ENCODE data around the gene BGLAP. TPM values are rescaled to one million over a fixed set of nuclear protein-coding genes. Genes with fewer than 3 reads are reported as not detected.

BGLAP gene
- total and polyA plus RNA-seq, 2 of the 13 experiments (the other 11 are each of a cell fraction or from before 2014, with no cell fraction given), result 0.62 to 1.6 TPM

GRCh38 chr1:156195853-156196252, 46.1 kb upstream of the BGLAP start:
- CTCF ChIA-PET (ENCODE audit: low intra/inter-chr PET ratio, low total read pairs), result no interaction called here
- FAIRE-seq, result no peak

More at GRCh38 chr1:156195853-156196252, 46.1 kb upstream of the BGLAP start:
- DNase-seq (ENCODE audit: low spot score), result no peak
- no peak overlapping the region for H3K27ac ChIP-seq (ENCODE audit: extremely low read length, insufficient read depth, low read length)
- no peak overlapping the region for H3K4me2 ChIP-seq (ENCODE audit: low read depth, low read length)
- peaks cover 72% of the 10 kb centered on the region for H3K4me1 ChIP-seq (ENCODE audit: insufficient read depth, low read length)
- H3K9ac ChIP-seq (ENCODE audit: insufficient read depth, low read depth, low read length), result no peak overlapping the region
- no peaks in the 10 kb centered on the region for H4K20me1 ChIP-seq (ENCODE audit: insufficient read depth, low read length)
- intact Hi-C loops (cut with micrococcal nuclease; ENCODE audit: unreplicated experiment) (no loop called here), in situ Hi-C loops (cut with HindIII; ENCODE audit: extremely low pct_ligation_motif_present, low pct_unique_long_range_greater_than_20kb) (no loop called here)
- TF ChIP-seq ATF1 (CRISPR knock-in tag; IDR thresholded peaks at IDR 0.05), result no peak
- peak; percentile 87 for TF ChIP-seq PRDM15 (CRISPR knock-in tag; IDR thresholded peaks at IDR 0.05)
- peaks cover 11 to 18% of the 10 kb centered on the region in 2 experiments for H3K36me3 ChIP-seq (replicated peaks in 1 of 2; ENCODE audit: control insufficient read depth in 1 of 2, insufficient read depth in 2 of 2, low read length in 2 of 2)
- no peak overlapping the region for H3K4me3 ChIP-seq (replicated peaks in 1 of 3; ENCODE audit: insufficient read depth in 1 of 3, low read depth in 2 of 3, low read length in 3 of 3)
- no peak for ATAC-seq
- H3K27me3 ChIP-seq (ENCODE audit: control insufficient read depth in 1 of 2, insufficient read depth in 2 of 2, low read length in 2 of 2), result no peaks in the 10 kb centered on the region; a peak in 1 of 5 replicates
- 88% methylated on average over 4 of the region's 4 CpGs for WGBS (ENCODE audit: low lambda C conversion rate)
- H2AFZ ChIP-seq (ENCODE audit: low read length), result no peak overlapping the region
- POLR2A ChIA-PET, result interaction anchor here (2.5 kb wide), 1 partner anchor 17 kb away, joined by 32 read pairs; the partner anchor contains the start of gene PMF1
- no peaks in the 10 kb centered on the region for H3K9me3 ChIP-seq (ENCODE audit: low read length)
- no TSS peak for BruUV-seq (replicated peaks)
- H3K79me2 ChIP-seq (ENCODE audit: insufficient read depth, low read length), result peaks cover 36% of the 10 kb centered on the region

All from HepG2 (cell line).